ENCODE data around the gene ANKS3. TPM values are rescaled to one million over a fixed set of nuclear protein-coding genes. Genes with fewer than 3 reads are reported as not detected.

Gene ANKS3, protein sequence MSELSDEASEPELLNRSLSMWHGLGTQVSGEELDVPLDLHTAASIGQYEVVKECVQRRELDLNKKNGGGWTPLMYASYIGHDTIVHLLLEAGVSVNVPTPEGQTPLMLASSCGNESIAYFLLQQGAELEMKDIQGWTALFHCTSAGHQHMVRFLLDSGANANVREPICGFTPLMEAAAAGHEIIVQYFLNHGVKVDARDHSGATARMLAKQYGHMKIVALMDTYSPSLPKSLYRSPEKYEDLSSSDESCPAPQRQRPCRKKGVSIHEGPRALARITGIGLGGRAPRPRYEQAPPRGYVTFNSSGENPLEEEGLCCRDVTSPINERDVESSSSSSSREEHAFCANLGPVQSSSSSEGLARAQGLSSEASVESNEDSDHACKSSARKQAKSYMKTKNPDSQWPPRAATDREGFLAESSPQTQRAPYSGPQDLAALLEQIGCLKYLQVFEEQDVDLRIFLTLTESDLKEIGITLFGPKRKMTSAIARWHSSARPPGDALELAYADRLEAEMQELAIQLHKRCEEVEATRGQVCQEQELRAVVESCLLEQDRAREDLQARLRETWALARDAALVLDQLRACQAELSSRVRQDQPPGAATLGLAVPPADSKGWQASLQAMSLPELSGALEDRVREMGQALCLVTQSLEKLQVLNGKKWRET
- total RNA-seq: 32.0 and 35.5 TPM in 2 replicates
- long read RNA-seq, partial matches to known transcripts: 1 of 9 reads
- long read RNA-seq, other reads (novel, unspliced or antisense): 8 of 9 reads

DNA sequence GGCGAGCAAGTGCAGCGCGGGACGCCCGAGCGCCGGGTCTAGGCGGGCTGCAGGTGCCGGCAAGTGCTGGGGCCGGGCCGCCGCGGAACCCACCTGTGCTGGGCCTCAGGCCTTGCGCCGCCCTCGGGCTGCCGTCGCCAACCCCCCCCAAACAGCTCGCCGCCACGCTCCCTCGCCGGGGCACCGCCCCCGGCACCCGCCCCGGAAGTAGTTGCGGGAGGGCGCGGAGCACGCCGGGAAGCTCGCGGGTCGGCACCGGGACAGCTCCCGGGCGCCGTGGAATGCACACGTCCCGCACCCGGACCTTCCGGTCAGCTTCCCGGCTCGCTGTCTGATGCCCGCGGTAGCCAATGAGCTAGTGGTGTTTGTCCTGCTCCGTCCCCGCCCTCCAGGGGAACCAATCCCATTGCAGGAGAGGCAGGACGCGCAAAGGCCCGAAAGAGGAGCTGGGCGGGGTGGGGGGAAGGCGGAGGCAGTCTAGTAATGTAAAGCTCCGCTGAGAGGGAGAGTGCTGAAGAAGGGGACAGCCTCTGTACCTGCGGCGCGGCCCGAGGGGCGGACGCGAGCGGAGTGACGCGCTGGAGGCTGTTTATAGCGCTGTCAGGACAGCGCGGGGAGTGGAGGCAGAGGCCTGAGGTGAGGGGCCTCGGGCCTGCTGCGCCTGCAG lies at the start of gene ANKS3, which contains the start of gene DNAAF8:
Gene ANKS3 (minus strand): TSS at position 209 of the 667 bp plus-strand sequence. CDS start 4,122 bp downstream, outside the sequence.
Gene DNAAF8 (plus strand): TSS at position 475 of the 667 bp plus-strand sequence. CDS start 1,978 bp downstream, outside the sequence.
- Mint-ChIP-seq H3K27me3 (ENCODE audit: low read depth) (no peaks in the 10 kb centered on the region), H3K27ac (ENCODE audit: unreplicated experiment) (peak within 1 kb of the TSS; percentile 90), H3K36me3 (ENCODE audit: low read depth) (no peaks in the 10 kb centered on the region), H3K4me1 (peaks cover 22% of the 10 kb centered on the region), H3K9me3 (no peaks in the 10 kb centered on the region), H3K4me3 (peak within 1 kb of the TSS; percentile 99)
- TF ChIP-seq, protein P1, sequence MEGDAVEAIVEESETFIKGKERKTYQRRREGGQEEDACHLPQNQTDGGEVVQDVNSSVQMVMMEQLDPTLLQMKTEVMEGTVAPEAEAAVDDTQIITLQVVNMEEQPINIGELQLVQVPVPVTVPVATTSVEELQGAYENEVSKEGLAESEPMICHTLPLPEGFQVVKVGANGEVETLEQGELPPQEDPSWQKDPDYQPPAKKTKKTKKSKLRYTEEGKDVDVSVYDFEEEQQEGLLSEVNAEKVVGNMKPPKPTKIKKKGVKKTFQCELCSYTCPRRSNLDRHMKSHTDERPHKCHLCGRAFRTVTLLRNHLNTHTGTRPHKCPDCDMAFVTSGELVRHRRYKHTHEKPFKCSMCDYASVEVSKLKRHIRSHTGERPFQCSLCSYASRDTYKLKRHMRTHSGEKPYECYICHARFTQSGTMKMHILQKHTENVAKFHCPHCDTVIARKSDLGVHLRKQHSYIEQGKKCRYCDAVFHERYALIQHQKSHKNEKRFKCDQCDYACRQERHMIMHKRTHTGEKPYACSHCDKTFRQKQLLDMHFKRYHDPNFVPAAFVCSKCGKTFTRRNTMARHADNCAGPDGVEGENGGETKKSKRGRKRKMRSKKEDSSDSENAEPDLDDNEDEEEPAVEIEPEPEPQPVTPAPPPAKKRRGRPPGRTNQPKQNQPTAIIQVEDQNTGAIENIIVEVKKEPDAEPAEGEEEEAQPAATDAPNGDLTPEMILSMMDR (conservative IDR thresholded peaks at IDR 0.05): no peak
- peak; percentile 83 for DNase-seq (ENCODE audit: low read depth, low spot score)

DNA sequence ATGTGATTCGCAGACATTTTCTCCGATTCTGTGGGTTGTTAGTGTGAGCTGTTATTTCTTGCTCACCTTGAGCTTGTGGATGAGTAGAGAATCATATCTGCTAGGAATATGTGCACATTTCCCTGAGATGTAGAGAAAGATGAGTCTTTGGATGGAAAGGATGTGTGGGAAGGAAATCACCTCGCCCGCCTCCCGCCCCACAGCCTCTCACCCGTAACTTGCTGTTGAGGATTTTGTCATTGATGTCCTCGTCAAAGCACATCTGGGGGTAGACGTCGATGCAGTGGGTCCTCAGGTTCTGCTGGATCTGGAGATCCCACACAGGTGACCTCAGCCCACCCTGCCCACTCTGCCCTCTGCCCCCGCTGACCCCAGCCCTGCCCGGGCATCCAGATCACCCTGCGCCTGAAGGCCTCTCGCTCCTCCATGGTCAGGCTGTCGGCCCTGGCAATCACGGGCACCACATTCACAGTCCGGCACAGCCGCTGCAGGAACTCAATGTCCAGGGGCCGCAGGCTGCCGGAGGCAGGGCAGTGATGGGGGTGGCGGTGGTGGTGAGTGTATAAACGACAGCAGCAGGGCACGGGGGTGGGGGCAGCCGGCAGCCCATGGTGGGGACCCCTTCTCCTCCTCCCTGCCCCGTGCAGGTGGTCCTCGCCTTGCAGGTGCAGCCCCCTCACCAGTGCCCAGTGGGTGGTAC lies 49.3 kb upstream of the ANKS3 start:
- no peaks in the 10 kb centered on the region for H3K4me1 Mint-ChIP-seq
- no peaks in the 10 kb centered on the region for H3K27me3 Mint-ChIP-seq (ENCODE audit: low read depth)
- H3K36me3 Mint-ChIP-seq (ENCODE audit: low read depth): no peaks in the 10 kb centered on the region
- DNase-seq (ENCODE audit: low read depth, low spot score): no peak
- no peak overlapping the region for H3K27ac Mint-ChIP-seq (ENCODE audit: unreplicated experiment)
- TF ChIP-seq, protein P1 (conservative IDR thresholded peaks at IDR 0.05): no peak
- H3K4me3 Mint-ChIP-seq: no peak overlapping the region
- no peaks in the 10 kb centered on the region for H3K9me3 Mint-ChIP-seq

DNA sequence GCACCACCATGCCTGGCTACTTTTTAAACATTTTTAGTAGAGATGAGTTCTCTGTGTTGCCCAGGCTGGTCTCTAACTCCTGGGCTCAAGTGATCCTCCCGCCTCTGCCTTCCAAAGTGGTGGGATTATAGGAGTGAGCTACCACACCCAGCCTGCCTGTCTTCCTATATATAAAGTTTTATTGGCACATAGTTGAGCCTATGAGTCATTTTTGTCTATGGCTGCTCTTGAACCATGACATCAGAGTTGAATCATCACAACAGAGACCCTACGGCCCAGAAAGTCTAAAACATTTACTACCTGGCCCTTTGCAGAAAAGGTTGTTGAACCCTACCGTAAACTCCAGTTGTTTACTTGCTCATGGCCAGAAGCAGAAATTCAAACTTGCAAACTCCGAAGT lies 46.2 kb upstream of the ANKS3 start:
- TF ChIP-seq, protein P1 (conservative IDR thresholded peaks at IDR 0.05): no peak
- no peaks in the 10 kb centered on the region for H3K27me3 Mint-ChIP-seq (ENCODE audit: low read depth)
- DNase-seq (ENCODE audit: low read depth, low spot score): no peak
- H3K27ac Mint-ChIP-seq (ENCODE audit: unreplicated experiment): no peak overlapping the region
- H3K4me1 Mint-ChIP-seq: no peaks in the 10 kb centered on the region
- H3K9me3 Mint-ChIP-seq: no peaks in the 10 kb centered on the region
- no peak overlapping the region for H3K4me3 Mint-ChIP-seq
- no peaks in the 10 kb centered on the region for H3K36me3 Mint-ChIP-seq (ENCODE audit: low read depth)

DNA sequence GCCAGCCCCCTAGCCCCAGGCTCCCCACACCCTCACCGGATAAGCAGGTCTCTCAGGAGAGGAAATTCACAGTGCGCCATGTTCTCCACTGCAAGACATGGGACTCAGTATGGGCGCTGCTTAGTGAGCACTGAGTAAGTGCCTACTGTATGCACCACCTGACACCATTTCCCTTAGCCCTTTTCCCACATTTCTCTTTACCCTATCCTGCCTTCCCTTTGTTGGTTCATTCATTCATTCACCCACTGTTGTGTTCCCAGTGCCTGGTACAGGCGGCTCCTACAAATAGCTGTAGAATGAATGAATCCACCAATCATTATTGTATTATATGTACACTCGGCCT lies 44.0 kb upstream of the ANKS3 start:
- no peaks in the 10 kb centered on the region for H3K36me3 Mint-ChIP-seq (ENCODE audit: low read depth)
- no peaks in the 10 kb centered on the region for H3K9me3 Mint-ChIP-seq
- TF ChIP-seq, protein P1 (conservative IDR thresholded peaks at IDR 0.05): no peak
- no peak overlapping the region for H3K4me3 Mint-ChIP-seq
- H3K4me1 Mint-ChIP-seq: no peaks in the 10 kb centered on the region
- H3K27ac Mint-ChIP-seq (ENCODE audit: unreplicated experiment): no peak overlapping the region
- H3K27me3 Mint-ChIP-seq (ENCODE audit: low read depth): no peaks in the 10 kb centered on the region
- no peak for DNase-seq (ENCODE audit: low read depth, low spot score)

Measured in neural crest cell (in vitro differentiated cells).